ENCODE results near the gene ARSA.

GRCh38 chr22:50641696-50642607 lies 14.0 kb upstream of the ARSA start:
- TF ChIP-seq POLR2A (IDR thresholded peaks at IDR 0.05) (no peak), CTCF (IDR thresholded peaks at IDR 0.05) (peak; percentile 14 to 61 (median 42))

All from heart left ventricle (tissue), 13 donors.